HCT116 (cell line): ENCODE measurements around the gene TBK1. TPM values are rescaled to one million over a fixed set of nuclear protein-coding genes. Genes with fewer than 3 reads are reported as not detected.

Source experiments
- ATAC-seq: fragments of 200-7000 bp; cut with Tn5 transposase; 2 replicates; pipeline ENCODE4 v1.9.1; 2020; ENCODE audit warnings: mild to moderate bottlenecking, moderate library complexity
- BruUV-seq: library from RNA; stranded (reverse); fragments of 400-500 nt; replicated peaks from 2 replicates; lab custom pipeline; 2021; lab: Mats Ljungman, UMichigan
- CTCF ChIA-PET: fragments of 300-600 bp; sonication (Branson Sonifier 250); formaldehyde crosslinking; loops from one replicate; lab custom pipeline; 2021; ENCODE audit warnings: antibody characterized with exemption; lab: Charles Lee
- POLR2A ChIA-PET: fragments of 300-600, 350-600 bp; sonication (Branson Sonifier 250); formaldehyde crosslinking; loops from one replicate; lab custom pipeline; 2021; ENCODE audit warnings: antibody characterized with exemption; lab: Charles Lee
- RAD21 ChIA-PET, 2 experiments: fragments of 300-600 bp; sonication (Branson Sonifier 250); formaldehyde crosslinking; loops; one replicate each; lab custom pipeline; 2023; ENCODE audit warnings: low total read pairs in 2 of 2; ENCODE audit not compliant: uncharacterized antibody in 2 of 2, unreplicated experiment in 2 of 2, low non-redundant PET in 1 of 2; lab: Charles Lee
- DNase-seq: peaks from one replicate; pipeline ENCODE4 v3.0.0-alpha.2; 2010; ENCODE audit warnings: low read depth, low spot score
- H2AFZ ChIP-seq: fragments of 200-600 bp; shearing (Covaris generic), sonication (generic); 2 replicates; pipeline ENCODE4 v1.6.1; 2017; ENCODE audit warnings: low read depth, mixed run types, mixed read lengths, antibody characterized with exemption, low read length; ENCODE audit not compliant: poor library complexity, severe bottlenecking
- H3K27ac ChIP-seq: 2 replicates; pipeline ENCODE4 v1.5.1; 2012; ENCODE audit warnings: low read depth, low read length
- H3K27me3 ChIP-seq: fragments of 200-600 bp; sonication (generic); 2 replicates; pipeline ENCODE4 v1.6.1; 2016; ENCODE audit warnings: mixed run types, low read length, mixed read lengths; ENCODE audit not compliant: insufficient read depth
- H3K36me3 ChIP-seq, 2 experiments: fragments of 200-500 bp in 1 of 2; fragments of 200-600 bp in 1 of 2; sonication (Bioruptor generic) in 1 of 2; sonication (generic) in 1 of 2; 2 replicates each; pipeline versions ENCODE4 v1.5.1 to v1.6.1; 2014 to 2016; ENCODE audit warnings: low read length in 2 of 2, inconsistent platforms in 1 of 2, mixed read lengths in 1 of 2, mixed run types in 1 of 2; ENCODE audit not compliant: insufficient read depth in 2 of 2, control insufficient read depth in 1 of 2
- H3K4me1 ChIP-seq, 2 experiments: fragments of 200-600 bp in 1 of 2; sonication (generic) in 1 of 2; 2 replicates each; pipeline versions ENCODE4 v1.5.1 to v1.6.1; 2012 to 2017; ENCODE audit warnings: low read length in 2 of 2, inconsistent platforms in 1 of 2, mild to moderate bottlenecking in 1 of 2, mixed read lengths in 1 of 2, mixed run types in 1 of 2, moderate library complexity in 1 of 2; ENCODE audit not compliant: insufficient read depth in 2 of 2, control insufficient read depth in 1 of 2
- H3K4me2 ChIP-seq: fragments of 200-600 bp; sonication (generic); 2 replicates; pipeline ENCODE4 v1.6.1; 2017; ENCODE audit warnings: mixed run types, low read length, mixed read lengths
- H3K4me3 ChIP-seq, 2 experiments: fragments of 200-600 bp in 1 of 2; sonication (generic) in 1 of 2; replicated peaks in 1 of 2; 2 replicates each; pipeline ENCODE4 v1.5.1; 2011 to 2016; ENCODE audit warnings: low read length in 2 of 2, control low read depth in 1 of 2, low read depth in 1 of 2, mild to moderate bottlenecking in 1 of 2, mixed read lengths in 1 of 2, mixed run types in 1 of 2
- H3K79me2 ChIP-seq: fragments of 200-600 bp; sonication (generic); 2 replicates; pipeline ENCODE4 v1.6.1; 2017; ENCODE audit warnings: mild to moderate bottlenecking, mixed run types, low read length, moderate library complexity, mixed read lengths; ENCODE audit not compliant: insufficient read depth
- H3K9ac ChIP-seq: fragments of 200-600 bp; sonication (generic); 2 replicates; pipeline ENCODE4 v1.6.1; 2016; ENCODE audit warnings: low read length, mixed read lengths
- H3K9me2 ChIP-seq: fragments of 200-600 bp; sonication (generic), shearing (Covaris generic); 2 replicates; pipeline ENCODE4 v1.6.1; 2017; ENCODE audit warnings: mixed run types, mild to moderate bottlenecking, moderate library complexity; ENCODE audit not compliant: insufficient read depth
- H3K9me3 ChIP-seq, 2 experiments: fragments of 200-500 bp in 1 of 2; fragments of 200-600 bp in 1 of 2; sonication (Bioruptor generic) in 1 of 2; sonication (generic) in 1 of 2; 2 replicates each; pipeline ENCODE4 v1.6.1; 2014 to 2017; ENCODE audit warnings: low read length in 2 of 2, mixed read lengths in 2 of 2, inconsistent platforms in 1 of 2, low read depth in 1 of 2, mild to moderate bottlenecking in 1 of 2, mixed run types in 1 of 2, moderate library complexity in 1 of 2; ENCODE audit not compliant: control insufficient read depth in 1 of 2, insufficient read depth in 1 of 2
- H4K20me1 ChIP-seq: fragments of 200-600 bp; sonication (generic), shearing (Covaris generic); 2 replicates; pipeline ENCODE4 v1.6.1; 2017; ENCODE audit warnings: mixed run types, mild to moderate bottlenecking, moderate library complexity; ENCODE audit not compliant: insufficient read depth
- CBX3 ChIP-seq: IDR thresholded peaks from 2 replicates; pipeline ENCODE4 v1.6.1; 2012; ENCODE audit warnings: low read depth
- EGR1 ChIP-seq: IDR thresholded peaks from 2 replicates; pipeline ENCODE4 v1.6.1; 2012; ENCODE audit warnings: low read depth
- ELF1 ChIP-seq: IDR thresholded peaks from 2 replicates; pipeline ENCODE4 v1.6.1; 2012; ENCODE audit warnings: low read depth, borderline replicate concordance
- EZH2 ChIP-seq: fragments of 200-600 bp; sonication (generic); IDR thresholded peaks from 2 replicates; pipeline ENCODE4 v1.6.1; 2017; ENCODE audit warnings: antibody characterized with exemption, mixed run types
- EZH2phosphoT487 ChIP-seq: fragments of 200-600 bp; IDR thresholded peaks from 2 replicates; pipeline ENCODE4 v1.6.1; 2018; ENCODE audit warnings: antibody characterized with exemption, borderline replicate concordance
- FOSL1 ChIP-seq: IDR thresholded peaks from 2 replicates; pipeline ENCODE4 v1.6.1; 2012; ENCODE audit warnings: low read depth
- JUND ChIP-seq: IDR thresholded peaks from 2 replicates; pipeline ENCODE4 v1.6.1; 2012
- POLR2A ChIP-seq: IDR thresholded peaks from 2 replicates; pipeline ENCODE4 v1.7.0; 2011; ENCODE audit warnings: borderline replicate concordance; ENCODE audit not compliant: insufficient read depth, insufficient read length; ENCODE audit errors: extremely low read depth
- POLR2AphosphoS5 ChIP-seq: IDR thresholded peaks from 2 replicates; pipeline ENCODE4 v1.6.1; 2011; ENCODE audit warnings: mild to moderate bottlenecking, low read depth, low read length, moderate library complexity
- RAD21 ChIP-seq: IDR thresholded peaks from 2 replicates; pipeline ENCODE4 v1.6.1; 2012; ENCODE audit warnings: low read depth, mild to moderate bottlenecking
- SIN3A ChIP-seq: IDR thresholded peaks from 2 replicates; pipeline ENCODE4 v1.6.1; 2012; ENCODE audit warnings: low read depth
- SRF ChIP-seq: IDR thresholded peaks from 2 replicates; pipeline ENCODE4 v1.6.1; 2012; ENCODE audit warnings: low read depth
- TCF7L2 ChIP-seq: IDR thresholded peaks from 2 replicates; pipeline ENCODE4 v1.7.0; 2011; ENCODE audit warnings: borderline replicate concordance, inconsistent platforms; ENCODE audit not compliant: insufficient read depth, insufficient read length; ENCODE audit errors: extremely low read depth
- YY1 ChIP-seq: IDR thresholded peaks from 2 replicates; pipeline ENCODE4 v1.6.1; 2011; ENCODE audit warnings: low read length, low read depth, moderate library complexity, mild to moderate bottlenecking; ENCODE audit not compliant: insufficient replicate concordance; ENCODE audit errors: extremely low read depth
- ZNF274 ChIP-seq: fragments of 200-500 bp; sonication (Bioruptor generic); IDR thresholded peaks from 2 replicates; pipeline ENCODE4 v1.6.1; 2014; ENCODE audit warnings: mild to moderate bottlenecking, low read depth, low read length, inconsistent platforms
- intact Hi-C: fragments of 100-400 bp; cut with micrococcal nuclease; formaldehyde crosslinking; loops from 2 replicates; pipeline ENCODE4 v1.10.0; 2022
- total RNA-seq: library from RNA; stranded (reverse); gene quantifications from one replicate; pipeline ENCODE4 v1.2.1, GENCODE V29; 2021; ENCODE audit not compliant: unreplicated experiment
- TF ChIP-seq, protein P1 (sequence below): IDR thresholded peaks from 2 replicates; pipeline ENCODE4 v1.6.1; 2012; ENCODE audit warnings: low read depth
- TF ChIP-seq, protein P2 (sequence below): IDR thresholded peaks from 2 replicates; pipeline ENCODE4 v1.6.1; 2012
- TF ChIP-seq, protein P3 (sequence below): IDR thresholded peaks from 2 replicates; pipeline ENCODE4 v1.6.1; 2011; ENCODE audit warnings: mild to moderate bottlenecking, low read length, moderate library complexity; ENCODE audit not compliant: insufficient replicate concordance; ENCODE audit errors: extremely low read depth

TBK1 gene
- total RNA-seq, 1 experiment from 2014 or later: 27.0 TPM

DNA sequence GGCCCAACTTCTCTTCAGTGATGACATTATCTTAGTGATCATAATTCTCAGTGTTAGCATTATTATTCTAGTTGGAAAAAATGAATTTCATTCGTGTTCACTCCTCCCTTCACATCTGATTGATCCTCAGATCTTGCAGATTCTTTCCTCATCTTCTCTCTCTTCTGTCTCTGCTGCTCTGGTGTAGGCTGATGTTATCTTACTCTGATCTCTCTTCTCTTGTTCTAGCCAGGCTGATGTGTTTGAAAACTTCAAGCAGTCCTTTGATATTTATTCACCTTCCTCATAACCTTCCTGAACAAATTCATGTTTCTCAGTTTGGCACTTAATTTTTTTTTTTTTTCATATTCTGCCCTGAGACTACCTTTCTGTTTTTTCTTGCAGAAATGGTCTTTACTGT, 5.6 kb upstream of the TBK1 start:
- H3K79me2 ChIP-seq: peaks cover 3% of the 10 kb centered on the region
- TF ChIP-seq, protein P1, sequence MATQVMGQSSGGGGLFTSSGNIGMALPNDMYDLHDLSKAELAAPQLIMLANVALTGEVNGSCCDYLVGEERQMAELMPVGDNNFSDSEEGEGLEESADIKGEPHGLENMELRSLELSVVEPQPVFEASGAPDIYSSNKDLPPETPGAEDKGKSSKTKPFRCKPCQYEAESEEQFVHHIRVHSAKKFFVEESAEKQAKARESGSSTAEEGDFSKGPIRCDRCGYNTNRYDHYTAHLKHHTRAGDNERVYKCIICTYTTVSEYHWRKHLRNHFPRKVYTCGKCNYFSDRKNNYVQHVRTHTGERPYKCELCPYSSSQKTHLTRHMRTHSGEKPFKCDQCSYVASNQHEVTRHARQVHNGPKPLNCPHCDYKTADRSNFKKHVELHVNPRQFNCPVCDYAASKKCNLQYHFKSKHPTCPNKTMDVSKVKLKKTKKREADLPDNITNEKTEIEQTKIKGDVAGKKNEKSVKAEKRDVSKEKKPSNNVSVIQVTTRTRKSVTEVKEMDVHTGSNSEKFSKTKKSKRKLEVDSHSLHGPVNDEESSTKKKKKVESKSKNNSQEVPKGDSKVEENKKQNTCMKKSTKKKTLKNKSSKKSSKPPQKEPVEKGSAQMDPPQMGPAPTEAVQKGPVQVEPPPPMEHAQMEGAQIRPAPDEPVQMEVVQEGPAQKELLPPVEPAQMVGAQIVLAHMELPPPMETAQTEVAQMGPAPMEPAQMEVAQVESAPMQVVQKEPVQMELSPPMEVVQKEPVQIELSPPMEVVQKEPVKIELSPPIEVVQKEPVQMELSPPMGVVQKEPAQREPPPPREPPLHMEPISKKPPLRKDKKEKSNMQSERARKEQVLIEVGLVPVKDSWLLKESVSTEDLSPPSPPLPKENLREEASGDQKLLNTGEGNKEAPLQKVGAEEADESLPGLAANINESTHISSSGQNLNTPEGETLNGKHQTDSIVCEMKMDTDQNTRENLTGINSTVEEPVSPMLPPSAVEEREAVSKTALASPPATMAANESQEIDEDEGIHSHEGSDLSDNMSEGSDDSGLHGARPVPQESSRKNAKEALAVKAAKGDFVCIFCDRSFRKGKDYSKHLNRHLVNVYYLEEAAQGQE: no peak
- TF ChIP-seq, protein P2, sequence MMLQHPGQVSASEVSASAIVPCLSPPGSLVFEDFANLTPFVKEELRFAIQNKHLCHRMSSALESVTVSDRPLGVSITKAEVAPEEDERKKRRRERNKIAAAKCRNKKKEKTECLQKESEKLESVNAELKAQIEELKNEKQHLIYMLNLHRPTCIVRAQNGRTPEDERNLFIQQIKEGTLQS: no peak
- TF ChIP-seq, protein P3, sequence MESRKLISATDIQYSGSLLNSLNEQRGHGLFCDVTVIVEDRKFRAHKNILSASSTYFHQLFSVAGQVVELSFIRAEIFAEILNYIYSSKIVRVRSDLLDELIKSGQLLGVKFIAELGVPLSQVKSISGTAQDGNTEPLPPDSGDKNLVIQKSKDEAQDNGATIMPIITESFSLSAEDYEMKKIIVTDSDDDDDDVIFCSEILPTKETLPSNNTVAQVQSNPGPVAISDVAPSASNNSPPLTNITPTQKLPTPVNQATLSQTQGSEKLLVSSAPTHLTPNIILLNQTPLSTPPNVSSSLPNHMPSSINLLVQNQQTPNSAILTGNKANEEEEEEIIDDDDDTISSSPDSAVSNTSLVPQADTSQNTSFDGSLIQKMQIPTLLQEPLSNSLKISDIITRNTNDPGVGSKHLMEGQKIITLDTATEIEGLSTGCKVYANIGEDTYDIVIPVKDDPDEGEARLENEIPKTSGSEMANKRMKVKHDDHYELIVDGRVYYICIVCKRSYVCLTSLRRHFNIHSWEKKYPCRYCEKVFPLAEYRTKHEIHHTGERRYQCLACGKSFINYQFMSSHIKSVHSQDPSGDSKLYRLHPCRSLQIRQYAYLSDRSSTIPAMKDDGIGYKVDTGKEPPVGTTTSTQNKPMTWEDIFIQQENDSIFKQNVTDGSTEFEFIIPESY: no peak
- no peak for TF ChIP-seq SIN3A
- no peak for TF ChIP-seq TCF7L2
- no peak for TF ChIP-seq POLR2A
- TF ChIP-seq EGR1: no peak
- TF ChIP-seq CBX3: no peak
- TF ChIP-seq SRF: no peak
- no peak for TF ChIP-seq YY1
- TF ChIP-seq FOSL1: no peak
- no peak for TF ChIP-seq RAD21
- TF ChIP-seq EZH2: no peak
- TF ChIP-seq JUND: no peak
- TF ChIP-seq EZH2phosphoT487: no peak
- TF ChIP-seq ELF1: no peak
- no peak for TF ChIP-seq ZNF274
- no peak for TF ChIP-seq POLR2AphosphoS5
- TF ChIP-seq, all 23 proteins: peak for 0
- no peaks in the 10 kb centered on the region for H3K9me3 ChIP-seq
- H3K9ac ChIP-seq: no peak overlapping the region
- H3K36me3 ChIP-seq: peaks cover 32 to 34% of the 10 kb centered on the region in 2 experiments
- DNase-seq (no peak), ATAC-seq (no peak)
- BruUV-seq: no TSS peak
- no peak overlapping the region for H3K4me3 ChIP-seq
- H4K20me1 ChIP-seq: no peaks in the 10 kb centered on the region
- intact Hi-C loops: loop anchor here (5.0 kb wide), 1 partner anchor 34 kb away; no protein-coding TSS in a partner anchor
- H3K4me2 ChIP-seq: no peak overlapping the region
- peaks cover 0 to 12% of the 10 kb centered on the region in 2 experiments; a peak in 3 of 4 replicates for H3K4me1 ChIP-seq
- H3K9me2 ChIP-seq: no peaks in the 10 kb centered on the region
- no peaks in the 10 kb centered on the region for H3K27me3 ChIP-seq
- RAD21 ChIA-PET: no interaction called here
- H2AFZ ChIP-seq: no peak overlapping the region
- no peak overlapping the region for H3K27ac ChIP-seq
- POLR2A ChIA-PET: no interaction called here
- CTCF ChIA-PET: no interaction called here
